Activated T-helper 9 cell treated with anti-CD3 and anti-CD28 coated beads, Interleukin-2, amount 50 U/mL, for 16 hours (primary cell): ENCODE results near the gene ICAM5.

ENCODE experiments used
- DNase-seq: peaks from one replicate; pipeline ENCODE4 v3.0.0-alpha.2; 2020; ENCODE audit warnings: low read depth

ICAM5 gene

GRCh38 chr19:10344780-10345179 is 55.0 kb downstream of the ICAM5 start:
- DNase-seq: no peak
